Peyer's patch (tissue), 4 donors: ENCODE results near the gene FNDC5. TPM values are rescaled to one million over a fixed set of nuclear protein-coding genes. Genes with fewer than 3 reads are reported as not detected.
A peak's percentile ranks its signal among the peaks of the same experiment; 100 is the strongest.

ENCODE experiments used
- DNase-seq, 3 donors: peaks; one replicate each; pipeline ENCODE4 v3.0.0-alpha.2; 2017 to 2019
- H3K27ac ChIP-seq, 4 donors: fragments of 200-600 bp; sonication (generic); one replicate each; pipeline ENCODE4 v1.5.1; 2016 to 2019
- H3K27me3 ChIP-seq, 2 donors: fragments of 200-600 bp; sonication (generic); one replicate each; pipeline ENCODE4 v1.5.1; 2019
- H3K36me3 ChIP-seq, 3 donors: fragments of 200-600 bp; sonication (generic); one replicate each; pipeline ENCODE4 v1.5.1; 2016 to 2019
- H3K4me1 ChIP-seq, 4 donors: fragments of 200-600 bp; sonication (generic); one replicate each; pipeline ENCODE4 v1.5.1; 2016 to 2019
- H3K4me3 ChIP-seq, 4 donors: fragments of 200-600 bp; sonication (generic); 1 replicate in 3 of 4; 2 replicates in 1 of 4; pipeline ENCODE4 v1.5.1; 2016 to 2019; ENCODE audit warnings: mild to moderate bottlenecking in 1 of 4
- H3K9me3 ChIP-seq, 4 donors: fragments of 200-600 bp; sonication (generic); one replicate each; pipeline ENCODE4 v1.5.1; 2016 to 2019; ENCODE audit warnings: mild to moderate bottlenecking in 1 of 4
- POLR2A ChIP-seq, 2 donors: fragments of 450-650 bp; IDR thresholded peaks; one replicate each; pipeline ENCODE4 v1.5.1; 2017; ENCODE audit warnings: antibody characterized with exemption in 2 of 2, mild to moderate bottlenecking in 2 of 2, moderate library complexity in 2 of 2
- total RNA-seq, 4 donors: library from RNA; depleted of rRNA; stranded (reverse); fragments of >200 nt; gene quantifications; one replicate each; pipeline ENCODE4 v1.1.0, GENCODE V29; 2016
- TF ChIP-seq, protein P1 (sequence below), 6 experiments: fragments of 450-650 bp in 4 of 6; fragments of 200-600 bp in 2 of 6; sonication (generic) in 1 of 6; IDR thresholded peaks; one replicate each; pipeline ENCODE4 v1.5.1; 2017 to 2019; ENCODE audit warnings: antibody characterized with exemption in 6 of 6, mild to moderate bottlenecking in 3 of 6, moderate library complexity in 1 of 6

FNDC5 gene
- total RNA-seq, 4 donors from 2014 or later, result 1.8 TPM; not detected in 3

DNA sequence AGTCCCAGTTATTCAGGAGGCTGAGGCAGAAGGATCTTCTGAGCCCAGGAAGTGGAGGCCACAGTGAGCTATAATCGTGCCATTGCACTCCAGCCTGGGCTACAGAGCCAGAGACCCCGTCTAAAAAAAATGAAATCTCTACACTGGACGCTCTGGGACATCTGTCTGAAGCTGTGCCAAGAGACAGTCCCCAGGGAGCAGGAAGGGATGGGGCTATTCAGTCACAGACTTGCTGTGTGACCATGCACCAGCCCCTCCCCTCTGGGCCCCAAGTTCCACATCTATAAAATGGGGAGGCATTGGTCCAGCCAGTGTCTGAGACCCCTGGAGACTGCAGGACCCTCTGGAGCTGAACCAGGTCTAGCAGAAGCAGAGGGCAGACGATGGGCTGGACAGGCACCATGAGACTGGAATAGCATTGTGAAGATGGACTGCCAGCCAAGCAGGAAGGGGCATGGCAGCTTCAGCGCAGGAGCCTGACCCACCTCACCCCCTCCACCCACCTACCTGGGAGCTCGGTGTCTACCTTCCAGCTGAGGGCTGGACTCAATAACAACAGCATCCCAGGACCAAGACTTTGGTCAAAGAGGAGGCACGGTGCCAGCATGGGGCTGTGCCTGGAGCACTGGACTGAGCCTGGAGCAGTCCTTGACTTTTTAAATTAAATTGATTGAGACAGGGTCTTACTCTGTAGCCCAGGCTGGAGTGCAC is 29.0 kb upstream of the FNDC5 start:
- TF ChIP-seq, protein P1, sequence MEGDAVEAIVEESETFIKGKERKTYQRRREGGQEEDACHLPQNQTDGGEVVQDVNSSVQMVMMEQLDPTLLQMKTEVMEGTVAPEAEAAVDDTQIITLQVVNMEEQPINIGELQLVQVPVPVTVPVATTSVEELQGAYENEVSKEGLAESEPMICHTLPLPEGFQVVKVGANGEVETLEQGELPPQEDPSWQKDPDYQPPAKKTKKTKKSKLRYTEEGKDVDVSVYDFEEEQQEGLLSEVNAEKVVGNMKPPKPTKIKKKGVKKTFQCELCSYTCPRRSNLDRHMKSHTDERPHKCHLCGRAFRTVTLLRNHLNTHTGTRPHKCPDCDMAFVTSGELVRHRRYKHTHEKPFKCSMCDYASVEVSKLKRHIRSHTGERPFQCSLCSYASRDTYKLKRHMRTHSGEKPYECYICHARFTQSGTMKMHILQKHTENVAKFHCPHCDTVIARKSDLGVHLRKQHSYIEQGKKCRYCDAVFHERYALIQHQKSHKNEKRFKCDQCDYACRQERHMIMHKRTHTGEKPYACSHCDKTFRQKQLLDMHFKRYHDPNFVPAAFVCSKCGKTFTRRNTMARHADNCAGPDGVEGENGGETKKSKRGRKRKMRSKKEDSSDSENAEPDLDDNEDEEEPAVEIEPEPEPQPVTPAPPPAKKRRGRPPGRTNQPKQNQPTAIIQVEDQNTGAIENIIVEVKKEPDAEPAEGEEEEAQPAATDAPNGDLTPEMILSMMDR (IDR thresholded peaks at IDR 0.05), result no peak
- TF ChIP-seq POLR2A (IDR thresholded peaks at IDR 0.05), result peak in 1 of 2 donors; percentile 11
- H3K27ac ChIP-seq, result peak overlapping the region in 2 of 4 donors; percentile 54 to 86
- peaks cover 0 to 11% (median 0%) of the 10 kb centered on the region in 3 donors for H3K36me3 ChIP-seq
- no peaks in the 10 kb centered on the region for H3K9me3 ChIP-seq
- peak overlapping the region in 3 of 4 donors; percentile 56 to 96 (median 80) for H3K4me3 ChIP-seq
- no peaks in the 10 kb centered on the region for H3K27me3 ChIP-seq
- H3K4me1 ChIP-seq, result peaks cover 0 to 10% (median 1%) of the 10 kb centered on the region in 4 donors
- no peak for DNase-seq

DNA sequence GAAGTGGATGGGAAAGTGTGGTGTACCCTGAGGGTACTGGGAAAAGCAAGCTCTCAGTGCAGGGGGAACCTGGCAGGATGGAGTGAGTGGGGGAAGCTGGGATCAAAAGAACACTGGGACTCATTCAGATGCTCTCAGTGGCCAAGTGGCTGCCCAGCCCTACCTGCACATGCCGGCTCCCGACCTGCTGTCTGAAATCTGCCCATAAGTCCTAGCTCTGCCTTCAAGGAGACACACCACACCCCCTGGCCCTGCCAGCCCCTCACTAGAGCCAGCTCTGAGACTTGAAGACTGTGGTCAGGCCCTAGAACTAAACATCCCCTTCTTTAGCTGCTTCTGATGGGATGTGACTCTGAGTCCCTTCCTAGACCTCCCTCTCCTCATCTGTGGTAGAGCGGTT is 28.2 kb upstream of the FNDC5 start:
- TF ChIP-seq, protein P1 (IDR thresholded peaks at IDR 0.05), result no peak
- TF ChIP-seq POLR2A (IDR thresholded peaks at IDR 0.05), result no peak
- peak overlapping the region in 1 of 4 donors; percentile 14 for H3K4me3 ChIP-seq
- DNase-seq, result no peak
- no peaks in the 10 kb centered on the region for H3K9me3 ChIP-seq
- peak overlapping the region in 1 of 4 donors; percentile 30 for H3K27ac ChIP-seq
- peaks cover 0 to 18% (median 1%) of the 10 kb centered on the region in 4 donors for H3K4me1 ChIP-seq
- H3K27me3 ChIP-seq, result no peaks in the 10 kb centered on the region
- H3K36me3 ChIP-seq, result peaks cover 0 to 11% (median 0%) of the 10 kb centered on the region in 3 donors

DNA sequence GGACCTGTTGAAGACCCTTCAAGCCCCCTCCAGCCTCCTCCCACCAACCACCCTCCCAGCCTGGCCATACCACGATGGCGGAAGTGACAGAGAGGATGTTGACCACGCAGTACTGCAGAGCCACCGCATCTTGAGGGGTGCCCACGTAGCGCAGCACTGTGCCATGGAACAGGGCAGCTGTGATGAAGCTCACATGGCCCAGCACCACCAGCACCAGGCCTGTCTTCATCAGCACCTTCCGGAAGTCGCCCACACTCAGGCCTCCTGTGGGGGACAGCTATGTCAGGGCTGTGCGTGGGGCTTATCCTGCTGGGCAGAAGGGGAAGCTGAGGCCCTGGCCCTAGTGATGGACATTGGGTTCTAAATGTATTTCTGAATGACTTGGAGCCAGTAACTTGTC is 27.3 kb upstream of the FNDC5 start:
- Histone ChIP-seq H3K36me3 (peaks cover 0 to 11% (median 0%) of the 10 kb centered on the region in 3 donors), H3K9me3 (no peaks in the 10 kb centered on the region), H3K4me1 (peaks cover 0 to 27% (median 3%) of the 10 kb centered on the region in 4 donors), H3K27me3 (no peaks in the 10 kb centered on the region), H3K4me3 (no peak overlapping the region), H3K27ac (no peak overlapping the region)
- DNase-seq, result no peak
- TF ChIP-seq, protein P1 (IDR thresholded peaks at IDR 0.05), result no peak
- TF ChIP-seq POLR2A (IDR thresholded peaks at IDR 0.05), result no peak

DNA sequence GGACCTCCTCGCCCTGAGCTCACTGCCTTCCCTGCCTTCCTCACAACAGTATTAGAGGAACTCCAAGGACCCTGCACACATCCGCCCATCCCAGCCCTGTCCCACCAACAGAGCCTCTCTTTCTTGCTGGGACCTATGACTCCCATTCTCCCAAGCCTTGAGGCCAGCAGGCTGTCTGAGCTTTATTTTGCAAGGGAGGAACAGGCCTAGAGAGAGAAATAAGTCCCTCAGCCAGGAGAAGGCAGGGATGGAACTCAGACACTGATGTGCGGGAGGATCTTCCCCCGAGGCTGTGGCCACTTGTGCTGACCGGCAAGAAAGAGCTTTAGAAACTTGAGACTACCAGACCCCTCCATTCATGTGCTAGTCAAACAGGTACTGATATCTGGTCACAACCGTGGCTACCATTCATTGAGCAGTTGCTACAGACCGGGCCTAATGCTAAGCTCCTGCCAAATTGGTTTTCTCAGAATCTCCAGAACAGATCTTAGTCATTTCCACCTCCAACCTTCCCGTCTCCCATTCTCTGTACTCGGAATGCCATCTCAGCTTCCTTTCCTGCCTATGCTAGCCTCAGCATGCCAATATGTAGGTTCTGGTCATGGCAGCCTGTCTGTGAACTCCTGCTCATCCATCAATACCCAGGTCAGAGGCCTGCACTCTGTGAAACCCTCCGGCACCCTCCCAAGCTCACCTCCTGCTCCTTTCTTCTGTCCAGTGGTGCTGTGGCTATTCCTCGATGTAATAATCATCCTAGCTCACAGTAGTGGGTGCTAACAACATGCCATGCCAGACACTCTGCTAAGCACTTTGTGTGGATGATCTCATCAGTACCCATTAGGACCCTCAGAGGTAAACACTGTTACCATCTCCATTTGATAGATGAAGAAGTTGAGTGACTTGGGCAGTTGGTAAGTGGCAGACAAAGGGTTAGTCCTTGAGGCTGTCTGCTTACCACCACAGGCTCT is 26.7 kb upstream of the FNDC5 start:
- Histone ChIP-seq H3K36me3 (peaks cover 0 to 11% (median 0%) of the 10 kb centered on the region in 3 donors), H3K27me3 (no peaks in the 10 kb centered on the region), H3K27ac (no peak overlapping the region), H3K4me1 (peaks cover 0 to 33% (median 5%) of the 10 kb centered on the region in 4 donors), H3K9me3 (no peaks in the 10 kb centered on the region), H3K4me3 (no peak overlapping the region)
- TF ChIP-seq, protein P1 (IDR thresholded peaks at IDR 0.05), result no peak
- TF ChIP-seq POLR2A (IDR thresholded peaks at IDR 0.05), result no peak
- DNase-seq, result no peak

DNA sequence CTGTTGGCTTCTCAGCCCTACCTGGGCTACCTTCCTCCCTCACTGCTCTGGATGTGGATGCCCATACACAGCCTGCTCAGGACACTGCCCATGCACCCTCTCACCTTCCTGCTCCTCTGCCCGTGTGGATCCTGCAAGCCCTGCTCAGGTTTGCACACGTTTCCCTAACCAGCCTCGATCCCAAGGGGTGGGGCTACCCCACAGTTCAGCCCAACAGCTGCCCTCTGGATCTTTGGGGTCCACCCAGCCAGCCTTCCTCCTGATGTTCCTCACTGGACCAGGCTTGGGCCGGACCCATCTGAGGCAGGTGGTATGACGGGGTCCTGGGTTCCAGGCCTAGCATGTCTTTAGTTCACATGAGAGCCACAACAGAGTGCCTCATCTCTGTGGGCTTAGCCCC is 25.7 kb upstream of the FNDC5 start:
- H3K27me3 ChIP-seq, result no peaks in the 10 kb centered on the region
- TF ChIP-seq, protein P1 (IDR thresholded peaks at IDR 0.05), result no peak
- TF ChIP-seq POLR2A (IDR thresholded peaks at IDR 0.05), result no peak
- DNase-seq, result peak in 1 of 3 donors; percentile 41

More for the DNA sequence above, 25.7 kb upstream of the FNDC5 start:
- Histone ChIP-seq H3K4me1 (peaks cover 0 to 34% (median 5%) of the 10 kb centered on the region in 4 donors), H3K36me3 (peaks cover 0 to 11% (median 0%) of the 10 kb centered on the region in 3 donors), H3K4me3 (no peak overlapping the region), H3K9me3 (no peaks in the 10 kb centered on the region), H3K27ac (no peak overlapping the region)
